SK-N-SH (cell line): ENCODE data around the gene TUBB3.

Experiments used
- EZH2phosphoT487 ChIP-seq: fragments of 200-600 bp; sonication (generic); IDR thresholded peaks from 2 replicates; pipeline ENCODE4 v1.6.1; 2017; ENCODE audit warnings: low read depth, mixed run types, mild to moderate bottlenecking, antibody characterized with exemption, moderate library complexity, borderline replicate concordance
- FOSL2 ChIP-seq: IDR thresholded peaks from 2 replicates; pipeline ENCODE4 v1.4.0; 2012; ENCODE audit warnings: low read depth, mild to moderate bottlenecking, moderate library complexity, borderline replicate concordance
- JUND ChIP-seq: IDR thresholded peaks from 2 replicates; pipeline ENCODE4 v1.4.0; 2012
- POLR2AphosphoS5 ChIP-seq: IDR thresholded peaks from 2 replicates; pipeline ENCODE4 v1.6.1; 2012; ENCODE audit warnings: low read depth, low read length
- RAD21 ChIP-seq: IDR thresholded peaks from 2 replicates; pipeline ENCODE4 v1.6.1; 2012; ENCODE audit warnings: mild to moderate bottlenecking, low read length
- RFX5 ChIP-seq: IDR thresholded peaks from 2 replicates; pipeline ENCODE4 v1.6.1; 2012; ENCODE audit warnings: mild to moderate bottlenecking, improper control_type of control experiment, low read length
- SMC3 ChIP-seq: IDR thresholded peaks from 2 replicates; pipeline ENCODE4 v1.6.1; 2012; ENCODE audit warnings: low read depth, low read length, improper control_type of control experiment
- YY1 ChIP-seq: IDR thresholded peaks from 2 replicates; pipeline ENCODE4 v1.4.0; 2012; ENCODE audit warnings: low read depth, mild to moderate bottlenecking
- TF ChIP-seq, protein P1 (sequence below): fragments of 200-600 bp; sonication (generic); IDR thresholded peaks from 2 replicates; pipeline ENCODE4 v1.6.1; 2017; ENCODE audit warnings: antibody characterized with exemption, mild to moderate bottlenecking, moderate library complexity
- TF ChIP-seq, protein P2 (sequence below): IDR thresholded peaks from 2 replicates; pipeline ENCODE4 v1.4.0; 2012; ENCODE audit warnings: low read depth
- TF ChIP-seq, protein P3 (sequence below): IDR thresholded peaks from 2 replicates; pipeline ENCODE4 v1.4.0; 2012; ENCODE audit warnings: low read depth, borderline replicate concordance

DNA sequence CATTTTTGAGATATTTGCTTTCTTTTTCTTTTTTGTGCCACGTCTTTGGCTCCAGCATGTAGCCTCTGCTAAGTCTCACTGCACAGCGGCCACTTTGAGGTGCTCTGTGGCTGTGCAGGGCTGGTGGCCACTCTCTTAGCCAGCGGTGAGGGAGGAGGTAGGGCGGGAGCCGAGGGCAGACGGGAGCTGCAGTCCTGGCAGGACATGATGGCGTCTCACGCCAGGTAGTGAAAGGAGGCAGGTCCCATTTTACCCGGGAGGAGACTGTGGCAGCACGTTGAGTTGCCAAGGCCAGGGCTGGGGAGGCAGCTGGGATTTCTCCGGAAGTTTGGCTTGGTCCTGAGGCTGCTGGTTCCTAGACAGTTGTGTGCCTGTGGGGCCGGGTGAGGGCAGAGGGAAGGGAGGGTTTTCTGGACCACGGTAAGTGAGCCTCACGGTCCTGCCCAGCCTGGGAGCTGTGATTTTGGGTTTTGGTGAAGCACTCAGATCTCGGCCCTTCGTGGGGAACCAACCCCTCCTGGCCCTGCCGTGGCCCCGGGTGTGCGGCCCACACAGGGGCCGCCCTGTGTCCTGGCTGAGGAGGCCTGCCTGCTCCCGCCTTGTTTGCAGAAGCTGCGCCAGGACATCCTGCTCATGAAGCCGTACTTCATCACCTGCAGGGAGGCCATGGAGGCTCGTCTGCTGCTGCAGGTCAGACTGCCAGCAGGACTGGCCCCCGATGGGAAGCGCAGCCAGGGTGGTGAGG, 39.8 kb downstream of the TUBB3 start:
- TF ChIP-seq, protein P1, sequence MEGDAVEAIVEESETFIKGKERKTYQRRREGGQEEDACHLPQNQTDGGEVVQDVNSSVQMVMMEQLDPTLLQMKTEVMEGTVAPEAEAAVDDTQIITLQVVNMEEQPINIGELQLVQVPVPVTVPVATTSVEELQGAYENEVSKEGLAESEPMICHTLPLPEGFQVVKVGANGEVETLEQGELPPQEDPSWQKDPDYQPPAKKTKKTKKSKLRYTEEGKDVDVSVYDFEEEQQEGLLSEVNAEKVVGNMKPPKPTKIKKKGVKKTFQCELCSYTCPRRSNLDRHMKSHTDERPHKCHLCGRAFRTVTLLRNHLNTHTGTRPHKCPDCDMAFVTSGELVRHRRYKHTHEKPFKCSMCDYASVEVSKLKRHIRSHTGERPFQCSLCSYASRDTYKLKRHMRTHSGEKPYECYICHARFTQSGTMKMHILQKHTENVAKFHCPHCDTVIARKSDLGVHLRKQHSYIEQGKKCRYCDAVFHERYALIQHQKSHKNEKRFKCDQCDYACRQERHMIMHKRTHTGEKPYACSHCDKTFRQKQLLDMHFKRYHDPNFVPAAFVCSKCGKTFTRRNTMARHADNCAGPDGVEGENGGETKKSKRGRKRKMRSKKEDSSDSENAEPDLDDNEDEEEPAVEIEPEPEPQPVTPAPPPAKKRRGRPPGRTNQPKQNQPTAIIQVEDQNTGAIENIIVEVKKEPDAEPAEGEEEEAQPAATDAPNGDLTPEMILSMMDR, result no peak
- no peak for TF ChIP-seq FOSL2
- TF ChIP-seq RAD21, result no peak
- TF ChIP-seq, protein P2, sequence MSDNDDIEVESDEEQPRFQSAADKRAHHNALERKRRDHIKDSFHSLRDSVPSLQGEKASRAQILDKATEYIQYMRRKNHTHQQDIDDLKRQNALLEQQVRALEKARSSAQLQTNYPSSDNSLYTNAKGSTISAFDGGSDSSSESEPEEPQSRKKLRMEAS, result no peak
- no peak for TF ChIP-seq JUND
- TF ChIP-seq, protein P3, sequence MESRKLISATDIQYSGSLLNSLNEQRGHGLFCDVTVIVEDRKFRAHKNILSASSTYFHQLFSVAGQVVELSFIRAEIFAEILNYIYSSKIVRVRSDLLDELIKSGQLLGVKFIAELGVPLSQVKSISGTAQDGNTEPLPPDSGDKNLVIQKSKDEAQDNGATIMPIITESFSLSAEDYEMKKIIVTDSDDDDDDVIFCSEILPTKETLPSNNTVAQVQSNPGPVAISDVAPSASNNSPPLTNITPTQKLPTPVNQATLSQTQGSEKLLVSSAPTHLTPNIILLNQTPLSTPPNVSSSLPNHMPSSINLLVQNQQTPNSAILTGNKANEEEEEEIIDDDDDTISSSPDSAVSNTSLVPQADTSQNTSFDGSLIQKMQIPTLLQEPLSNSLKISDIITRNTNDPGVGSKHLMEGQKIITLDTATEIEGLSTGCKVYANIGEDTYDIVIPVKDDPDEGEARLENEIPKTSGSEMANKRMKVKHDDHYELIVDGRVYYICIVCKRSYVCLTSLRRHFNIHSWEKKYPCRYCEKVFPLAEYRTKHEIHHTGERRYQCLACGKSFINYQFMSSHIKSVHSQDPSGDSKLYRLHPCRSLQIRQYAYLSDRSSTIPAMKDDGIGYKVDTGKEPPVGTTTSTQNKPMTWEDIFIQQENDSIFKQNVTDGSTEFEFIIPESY, result no peak
- TF ChIP-seq RFX5, result no peak
- TF ChIP-seq EZH2phosphoT487, result no peak
- TF ChIP-seq YY1, result no peak
- no peak for TF ChIP-seq SMC3
- TF ChIP-seq POLR2AphosphoS5, result no peak
